ENCODE results near the gene RELN.

Gene RELN

GRCh38 chr7:103879928-103880600 lies 109.4 kb downstream of the RELN start:
- H3K36me3 ChIP-seq (ENCODE audit: insufficient read depth, low read length) = no peaks in the 10 kb centered on the region
- H3K4me2 ChIP-seq (ENCODE audit: low read length) = no peak overlapping the region
- no peak overlapping the region for H3K27ac ChIP-seq (ENCODE audit: low read depth, low read length, poor library complexity, severe bottlenecking)
- no peak overlapping the region for H3K9ac ChIP-seq (ENCODE audit: low read length)
- H3K4me3 ChIP-seq (ENCODE audit: low read depth, low read length, poor library complexity, severe bottlenecking) = no peak overlapping the region
- no peaks in the 10 kb centered on the region for H3K4me1 ChIP-seq (ENCODE audit: insufficient read depth, low read length, severe bottlenecking)
- H2AFZ ChIP-seq (ENCODE audit: low read length) = no peak overlapping the region
- H3K9me2 ChIP-seq (ENCODE audit: low read depth, low read length) = no peaks in the 10 kb centered on the region
- H3K79me2 ChIP-seq (ENCODE audit: insufficient read depth, low read length) = no peaks in the 10 kb centered on the region
- no peaks in the 10 kb centered on the region for H3K9me3 ChIP-seq (ENCODE audit: low read length)
- TF ChIP-seq EZH2 (IDR thresholded peaks at IDR 0.05; ENCODE audit: borderline replicate concordance, low read length) = no peak
- TF ChIP-seq, protein P1, sequence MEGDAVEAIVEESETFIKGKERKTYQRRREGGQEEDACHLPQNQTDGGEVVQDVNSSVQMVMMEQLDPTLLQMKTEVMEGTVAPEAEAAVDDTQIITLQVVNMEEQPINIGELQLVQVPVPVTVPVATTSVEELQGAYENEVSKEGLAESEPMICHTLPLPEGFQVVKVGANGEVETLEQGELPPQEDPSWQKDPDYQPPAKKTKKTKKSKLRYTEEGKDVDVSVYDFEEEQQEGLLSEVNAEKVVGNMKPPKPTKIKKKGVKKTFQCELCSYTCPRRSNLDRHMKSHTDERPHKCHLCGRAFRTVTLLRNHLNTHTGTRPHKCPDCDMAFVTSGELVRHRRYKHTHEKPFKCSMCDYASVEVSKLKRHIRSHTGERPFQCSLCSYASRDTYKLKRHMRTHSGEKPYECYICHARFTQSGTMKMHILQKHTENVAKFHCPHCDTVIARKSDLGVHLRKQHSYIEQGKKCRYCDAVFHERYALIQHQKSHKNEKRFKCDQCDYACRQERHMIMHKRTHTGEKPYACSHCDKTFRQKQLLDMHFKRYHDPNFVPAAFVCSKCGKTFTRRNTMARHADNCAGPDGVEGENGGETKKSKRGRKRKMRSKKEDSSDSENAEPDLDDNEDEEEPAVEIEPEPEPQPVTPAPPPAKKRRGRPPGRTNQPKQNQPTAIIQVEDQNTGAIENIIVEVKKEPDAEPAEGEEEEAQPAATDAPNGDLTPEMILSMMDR (IDR thresholded peaks at IDR 0.05; ENCODE audit: low read length) = no peak
- H4K20me1 ChIP-seq (ENCODE audit: insufficient read depth, low read length) = no peaks in the 10 kb centered on the region
- no peaks in the 10 kb centered on the region for H3F3A ChIP-seq (ENCODE audit: insufficient read depth, low read length)
- no peaks in the 10 kb centered on the region for H3K27me3 ChIP-seq (ENCODE audit: insufficient read depth, low read length)

DNA sequence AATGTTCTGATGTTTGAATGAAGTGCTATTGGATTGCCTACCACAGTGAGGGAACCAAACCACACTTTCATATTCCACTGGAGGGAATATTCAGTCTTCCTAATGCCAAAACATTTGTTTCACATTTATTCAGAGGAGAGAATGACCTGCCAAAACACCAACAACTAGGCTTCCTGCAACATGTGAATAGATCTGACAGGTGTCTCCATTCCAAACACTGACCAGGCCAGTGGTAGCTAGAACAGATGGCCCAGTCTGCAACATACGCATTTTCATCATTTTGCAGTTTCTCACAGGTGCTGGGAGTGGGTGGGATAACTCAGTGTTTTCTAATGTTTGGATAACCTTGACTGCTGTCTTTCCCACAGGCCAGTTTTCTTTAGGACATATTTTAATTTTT lies 110.0 kb downstream of the RELN start:
- Histone ChIP-seq H2AFZ (ENCODE audit: low read length) (no peak overlapping the region), H3K4me1 (ENCODE audit: insufficient read depth, low read length, severe bottlenecking) (no peaks in the 10 kb centered on the region), H3K27me3 (ENCODE audit: insufficient read depth, low read length) (no peaks in the 10 kb centered on the region), H3K79me2 (ENCODE audit: insufficient read depth, low read length) (no peaks in the 10 kb centered on the region), H3K4me3 (ENCODE audit: low read depth, low read length, poor library complexity, severe bottlenecking) (no peak overlapping the region), H3K27ac (ENCODE audit: low read depth, low read length, poor library complexity, severe bottlenecking) (no peak overlapping the region), H3F3A (ENCODE audit: insufficient read depth, low read length) (no peaks in the 10 kb centered on the region), H3K4me2 (ENCODE audit: low read length) (no peak overlapping the region), H3K9ac (ENCODE audit: low read length) (no peak overlapping the region), H4K20me1 (ENCODE audit: insufficient read depth, low read length) (no peaks in the 10 kb centered on the region), H3K9me3 (ENCODE audit: low read length) (no peaks in the 10 kb centered on the region), H3K9me2 (ENCODE audit: low read depth, low read length) (no peaks in the 10 kb centered on the region), H3K36me3 (ENCODE audit: insufficient read depth, low read length) (no peaks in the 10 kb centered on the region)
- TF ChIP-seq EZH2 (IDR thresholded peaks at IDR 0.05; ENCODE audit: borderline replicate concordance, low read length) = no peak
- TF ChIP-seq, protein P1 (IDR thresholded peaks at IDR 0.05; ENCODE audit: low read length) = no peak

DNA sequence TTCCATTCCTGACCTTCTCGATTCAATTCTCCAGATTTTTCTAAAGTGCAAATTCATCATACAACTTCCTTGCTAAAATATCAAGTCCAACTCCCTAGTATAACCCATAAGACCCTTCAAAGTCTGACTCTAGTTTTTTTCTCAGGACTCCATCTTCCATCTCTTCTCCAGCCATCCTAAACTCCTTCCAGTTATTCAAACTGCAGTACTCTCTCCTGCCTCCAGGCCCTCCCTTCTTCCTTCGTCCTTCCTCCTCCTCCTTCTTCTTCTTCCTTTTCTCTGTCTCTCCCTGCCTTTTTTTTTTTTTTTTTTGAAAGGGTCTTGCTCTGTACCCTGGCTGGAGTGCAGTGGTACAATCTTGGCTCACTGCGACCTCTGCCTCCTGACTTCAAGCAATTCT lies 111.9 kb downstream of the RELN start:
- Histone ChIP-seq H3K9ac (ENCODE audit: low read length) (no peak overlapping the region), H4K20me1 (ENCODE audit: insufficient read depth, low read length) (no peaks in the 10 kb centered on the region), H2AFZ (ENCODE audit: low read length) (no peak overlapping the region)

More for the DNA sequence above, 111.9 kb downstream of the RELN start:
- no peaks in the 10 kb centered on the region for H3K27me3 ChIP-seq (ENCODE audit: insufficient read depth, low read length)
- H3K4me3 ChIP-seq (ENCODE audit: low read depth, low read length, poor library complexity, severe bottlenecking) = no peak overlapping the region
- TF ChIP-seq, protein P1 (IDR thresholded peaks at IDR 0.05; ENCODE audit: low read length) = no peak
- no peak for TF ChIP-seq EZH2 (IDR thresholded peaks at IDR 0.05; ENCODE audit: borderline replicate concordance, low read length)
- no peaks in the 10 kb centered on the region for H3K36me3 ChIP-seq (ENCODE audit: insufficient read depth, low read length)
- H3K9me2 ChIP-seq (ENCODE audit: low read depth, low read length) = no peaks in the 10 kb centered on the region
- no peak overlapping the region for H3K27ac ChIP-seq (ENCODE audit: low read depth, low read length, poor library complexity, severe bottlenecking)
- no peaks in the 10 kb centered on the region for H3K4me1 ChIP-seq (ENCODE audit: insufficient read depth, low read length, severe bottlenecking)
- H3F3A ChIP-seq (ENCODE audit: insufficient read depth, low read length) = no peaks in the 10 kb centered on the region
- no peak overlapping the region for H3K4me2 ChIP-seq (ENCODE audit: low read length)
- no peaks in the 10 kb centered on the region for H3K79me2 ChIP-seq (ENCODE audit: insufficient read depth, low read length)
- no peaks in the 10 kb centered on the region for H3K9me3 ChIP-seq (ENCODE audit: low read length)

Data from OCI-LY1 (cell line).